ENCODE results near the gene TMEM150B.

DNA sequence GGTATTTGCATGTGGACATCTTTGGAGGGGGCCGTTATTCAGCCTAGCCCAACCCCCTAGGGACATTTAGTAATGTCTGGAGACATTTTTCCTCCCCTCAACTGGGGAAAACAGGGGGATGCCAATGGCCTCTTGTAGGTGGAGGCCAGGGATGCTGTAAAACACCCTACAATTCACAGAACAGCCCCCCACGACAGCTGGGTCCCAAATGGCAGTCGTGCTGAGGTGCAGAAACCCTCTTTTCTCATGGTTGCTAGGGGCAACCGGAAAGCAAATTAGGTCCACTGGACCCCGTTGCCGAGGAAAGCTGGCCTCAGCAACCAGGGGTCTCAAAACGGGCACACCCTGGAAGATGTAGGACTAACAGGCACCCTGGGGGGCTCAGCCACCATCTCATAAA is 14.6 kb downstream of the TMEM150B start:
- TF ChIP-seq POLR2AphosphoS5 (IDR thresholded peaks at IDR 0.05) (no peak), POLR2A (IDR thresholded peaks at IDR 0.05) (no peak)
- TF ChIP-seq, protein P1, sequence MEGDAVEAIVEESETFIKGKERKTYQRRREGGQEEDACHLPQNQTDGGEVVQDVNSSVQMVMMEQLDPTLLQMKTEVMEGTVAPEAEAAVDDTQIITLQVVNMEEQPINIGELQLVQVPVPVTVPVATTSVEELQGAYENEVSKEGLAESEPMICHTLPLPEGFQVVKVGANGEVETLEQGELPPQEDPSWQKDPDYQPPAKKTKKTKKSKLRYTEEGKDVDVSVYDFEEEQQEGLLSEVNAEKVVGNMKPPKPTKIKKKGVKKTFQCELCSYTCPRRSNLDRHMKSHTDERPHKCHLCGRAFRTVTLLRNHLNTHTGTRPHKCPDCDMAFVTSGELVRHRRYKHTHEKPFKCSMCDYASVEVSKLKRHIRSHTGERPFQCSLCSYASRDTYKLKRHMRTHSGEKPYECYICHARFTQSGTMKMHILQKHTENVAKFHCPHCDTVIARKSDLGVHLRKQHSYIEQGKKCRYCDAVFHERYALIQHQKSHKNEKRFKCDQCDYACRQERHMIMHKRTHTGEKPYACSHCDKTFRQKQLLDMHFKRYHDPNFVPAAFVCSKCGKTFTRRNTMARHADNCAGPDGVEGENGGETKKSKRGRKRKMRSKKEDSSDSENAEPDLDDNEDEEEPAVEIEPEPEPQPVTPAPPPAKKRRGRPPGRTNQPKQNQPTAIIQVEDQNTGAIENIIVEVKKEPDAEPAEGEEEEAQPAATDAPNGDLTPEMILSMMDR (IDR thresholded peaks at IDR 0.05) = no peak
